Measurements from ENCODE around the gene CAMTA1.

DNA sequence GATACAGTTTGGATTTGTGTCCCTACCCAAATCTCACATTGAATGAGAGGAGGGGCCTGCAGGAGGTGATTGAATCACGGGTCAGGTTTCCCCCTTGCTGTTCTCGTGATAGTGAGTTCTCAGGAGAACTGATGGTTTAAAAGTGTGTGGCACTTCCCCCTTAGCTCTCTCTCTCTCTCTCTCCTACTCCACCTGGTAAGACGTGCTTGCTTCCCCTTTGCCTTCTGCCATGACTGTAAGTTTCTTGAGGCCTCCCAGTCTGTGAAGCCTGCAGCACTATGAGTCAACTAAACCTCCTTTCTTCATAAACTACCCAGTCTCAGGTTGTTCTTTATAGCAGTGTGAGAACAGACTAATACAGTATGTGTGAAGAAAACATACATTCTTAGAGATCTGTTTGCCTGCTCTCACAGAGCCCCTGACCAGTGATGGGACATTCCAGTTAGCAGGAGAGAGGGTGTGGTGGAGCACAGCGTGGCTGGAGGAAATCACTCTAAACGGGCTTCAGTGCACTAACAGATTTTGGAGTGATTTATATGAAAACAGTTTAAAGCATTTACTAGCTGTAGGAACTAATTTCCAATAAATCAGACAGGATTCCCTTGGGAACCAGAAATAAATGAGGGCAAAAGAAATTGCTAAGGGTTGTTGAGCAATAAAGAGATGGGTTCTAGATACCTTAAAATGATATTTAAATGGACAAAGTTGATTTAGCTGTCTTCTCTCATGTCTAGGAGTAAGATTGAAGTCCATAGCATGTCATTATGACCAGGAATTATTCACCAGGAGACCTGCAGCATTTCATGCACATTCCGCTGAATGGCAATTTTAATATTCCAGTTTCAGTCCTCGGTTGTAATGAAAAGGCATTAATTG lies 411.0 kb downstream of the CAMTA1 start:
- TF ChIP-seq, protein P1, sequence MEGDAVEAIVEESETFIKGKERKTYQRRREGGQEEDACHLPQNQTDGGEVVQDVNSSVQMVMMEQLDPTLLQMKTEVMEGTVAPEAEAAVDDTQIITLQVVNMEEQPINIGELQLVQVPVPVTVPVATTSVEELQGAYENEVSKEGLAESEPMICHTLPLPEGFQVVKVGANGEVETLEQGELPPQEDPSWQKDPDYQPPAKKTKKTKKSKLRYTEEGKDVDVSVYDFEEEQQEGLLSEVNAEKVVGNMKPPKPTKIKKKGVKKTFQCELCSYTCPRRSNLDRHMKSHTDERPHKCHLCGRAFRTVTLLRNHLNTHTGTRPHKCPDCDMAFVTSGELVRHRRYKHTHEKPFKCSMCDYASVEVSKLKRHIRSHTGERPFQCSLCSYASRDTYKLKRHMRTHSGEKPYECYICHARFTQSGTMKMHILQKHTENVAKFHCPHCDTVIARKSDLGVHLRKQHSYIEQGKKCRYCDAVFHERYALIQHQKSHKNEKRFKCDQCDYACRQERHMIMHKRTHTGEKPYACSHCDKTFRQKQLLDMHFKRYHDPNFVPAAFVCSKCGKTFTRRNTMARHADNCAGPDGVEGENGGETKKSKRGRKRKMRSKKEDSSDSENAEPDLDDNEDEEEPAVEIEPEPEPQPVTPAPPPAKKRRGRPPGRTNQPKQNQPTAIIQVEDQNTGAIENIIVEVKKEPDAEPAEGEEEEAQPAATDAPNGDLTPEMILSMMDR (IDR thresholded peaks at IDR 0.05; ENCODE audit: low read length) = no peak
- TF ChIP-seq EZH2 (optimal IDR thresholded peaks at IDR 0.05; ENCODE audit: low read depth, low read length) (no peak), EZH2phosphoT487 (IDR thresholded peaks at IDR 0.05; ENCODE audit: low read length) (no peak)
